Body of pancreas (tissue), 4 donors: Measurements from ENCODE around the gene MAGI1.

Experiments
- CTCF ChIP-seq, 7 experiments: fragments of 450-650 bp in 4 of 7; fragments of 200-600 bp in 3 of 7; sonication (generic) in 3 of 7; IDR thresholded peaks; one replicate each; pipeline ENCODE4 v1.5.1; 2016 to 2019; ENCODE audit warnings: antibody characterized with exemption in 7 of 7
- POLR2A ChIP-seq, 3 donors: fragments of 450-650 bp; IDR thresholded peaks; one replicate each; pipeline ENCODE4 v1.6.1; 2016; ENCODE audit warnings: antibody characterized with exemption in 3 of 3, mild to moderate bottlenecking in 2 of 3

DNA sequence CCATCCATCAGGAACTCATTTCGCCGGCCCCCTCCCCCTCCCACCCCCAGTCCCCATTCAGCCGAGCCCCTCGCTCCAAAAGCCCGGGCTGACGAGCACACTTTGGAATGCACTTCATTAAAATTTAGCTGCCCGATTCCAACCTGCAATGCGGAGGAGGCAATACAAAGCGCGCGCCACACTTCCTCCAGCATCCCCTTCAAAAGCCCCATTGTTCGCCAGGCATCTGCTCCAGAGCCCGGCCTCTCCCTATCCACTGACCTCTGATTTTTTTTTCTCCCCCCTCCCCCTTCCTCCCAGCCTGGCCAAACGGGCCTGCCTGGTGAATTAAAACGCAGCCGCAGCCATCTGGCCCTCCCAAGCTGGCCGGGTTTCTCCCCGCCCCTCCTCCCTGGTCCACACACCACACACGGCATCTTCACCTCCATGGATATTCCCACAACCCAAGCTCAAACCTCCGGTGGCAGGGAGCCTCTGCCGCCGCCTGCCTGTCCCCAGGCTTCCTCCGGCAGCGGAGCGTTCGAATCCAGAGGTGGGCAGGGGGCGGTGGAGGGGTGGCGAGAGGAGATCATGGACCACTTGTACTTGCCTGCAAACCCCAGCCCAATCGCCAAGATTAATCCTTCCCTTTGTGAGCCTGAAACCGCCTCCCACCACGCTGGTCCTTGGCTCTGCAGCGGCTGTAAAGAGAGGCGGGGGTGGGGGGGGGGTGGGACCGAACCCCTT, 441.3 kb downstream of the MAGI1 start:
- no peak for TF ChIP-seq CTCF (IDR thresholded peaks at IDR 0.05)
- TF ChIP-seq POLR2A (IDR thresholded peaks at IDR 0.05), result no peak
